Activated CD8-positive, alpha-beta T cell treated with anti-CD3 and anti-CD28 coated beads for 36 hours (primary cell): ENCODE results near the gene MZF1. TPM values are rescaled to one million over a fixed set of nuclear protein-coding genes. Genes with fewer than 3 reads are reported as not detected.
A peak's percentile ranks its signal among the peaks of the same experiment; 100 is the strongest.

Source experiments
- ATAC-seq: fragments of 200-7000 bp; cut with Tn5 transposase; one replicate; pipeline ENCODE4 v1.10.0; 2021; ENCODE audit warnings: mild to moderate bottlenecking, moderate library complexity
- CTCF ChIA-PET: fragments of 350-600 bp; sonication (Branson Sonifier 250); formaldehyde crosslinking; loops from one replicate; lab custom pipeline; 2021; ENCODE audit warnings: antibody characterized with exemption; lab: Charles Lee
- POLR2A ChIA-PET: fragments of 350-600 bp; sonication (Branson Sonifier 250); formaldehyde crosslinking; loops from one replicate; lab custom pipeline; 2021; ENCODE audit warnings: antibody characterized with exemption; lab: Charles Lee
- DNase-seq: peaks from one replicate; pipeline ENCODE4 v3.0.0-alpha.2; 2020
- H3K27ac Mint-ChIP-seq: one replicate; pipeline ENCODE4 v1.8.0; 2021; ENCODE audit warnings: mild to moderate bottlenecking, mixed read lengths
- H3K27me3 Mint-ChIP-seq: one replicate; pipeline ENCODE4 v1.8.0; 2021; ENCODE audit warnings: mixed read lengths
- H3K36me3 Mint-ChIP-seq: one replicate; pipeline ENCODE4 v1.8.0; 2021; ENCODE audit warnings: low read depth, mixed read lengths
- H3K4me1 Mint-ChIP-seq: one replicate; pipeline ENCODE4 v1.8.0; 2021; ENCODE audit warnings: low read depth, mixed read lengths
- H3K4me3 Mint-ChIP-seq: one replicate; pipeline ENCODE4 v1.8.0; 2021; ENCODE audit warnings: mild to moderate bottlenecking, moderate library complexity, mixed read lengths
- H3K9me3 Mint-ChIP-seq: one replicate; pipeline ENCODE4 v1.8.0; 2021; ENCODE audit warnings: mixed read lengths
- CTCF ChIP-seq: fragments of 200-600 bp; IDR thresholded peaks from one replicate; pipeline ENCODE4 v1.8.0; 2022; ENCODE audit warnings: antibody characterized with exemption, mild to moderate bottlenecking
- intact Hi-C: fragments of 100-400 bp; cut with micrococcal nuclease; formaldehyde crosslinking; loops from one replicate; pipeline ENCODE4 v1.10.0; 2022
- total RNA-seq, 2 experiments: library from RNA; stranded (reverse); gene quantifications; one replicate each; pipeline ENCODE4 v1.2.3, GENCODE V29; 2021

The MZF1 gene
- total RNA-seq, 2 experiments from 2014 or later: 12.1 to 13.4 TPM

DNA sequence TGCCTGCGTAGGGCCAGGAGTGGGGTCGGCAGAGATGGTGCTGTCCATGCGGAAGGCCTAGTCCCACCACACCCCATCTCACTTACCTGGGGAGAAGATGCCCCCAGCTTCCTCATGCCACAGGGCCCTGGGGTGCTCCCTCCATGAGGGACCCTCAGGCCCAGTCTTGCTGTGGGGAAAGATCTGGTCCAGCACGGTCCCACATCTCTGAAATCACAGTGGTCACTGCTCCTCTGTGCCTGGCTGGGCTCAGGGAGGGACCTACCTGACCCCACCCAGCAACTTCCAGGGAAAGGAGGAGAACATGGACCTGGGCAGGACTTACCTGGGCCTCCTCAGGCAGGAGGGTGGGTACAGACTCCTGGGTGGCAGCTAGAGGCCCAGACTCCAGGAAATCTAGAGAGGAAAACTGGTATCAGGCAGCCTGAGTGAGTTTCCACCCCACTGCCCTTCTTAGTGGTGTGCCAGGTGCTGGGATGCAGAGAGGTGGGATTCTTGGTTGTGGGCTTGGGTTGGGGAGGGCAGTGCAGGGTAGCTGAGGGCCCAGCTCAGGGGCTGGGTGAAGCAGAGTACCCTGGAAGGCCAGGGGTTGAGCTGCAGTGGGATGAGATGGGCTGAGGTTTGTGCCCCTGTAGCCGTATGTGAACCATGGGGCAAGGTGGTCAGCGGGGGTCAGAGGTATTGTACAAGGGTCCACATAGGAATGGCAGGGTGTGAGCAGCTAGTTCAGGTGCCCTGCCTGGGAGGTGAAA is 3.8 kb downstream of the MZF1 start:
- no peaks in the 10 kb centered on the region for H3K27me3 Mint-ChIP-seq
- peaks cover 29% of the 10 kb centered on the region for H3K4me1 Mint-ChIP-seq
- ChIA-PET POLR2A (interaction anchor here (0.8 to 3.8 kb wide), 2 partner anchors 7 to 15 kb away, joined by 3 to 29 read pairs; no protein-coding TSS in a partner anchor), CTCF (no interaction called here)
- ATAC-seq (no peak), DNase-seq (no peak)
- intact Hi-C loops: no loop called here
- no peaks in the 10 kb centered on the region for H3K9me3 Mint-ChIP-seq
- TF ChIP-seq CTCF: no peak
- H3K4me3 Mint-ChIP-seq: no peak overlapping the region
- no peak overlapping the region for H3K27ac Mint-ChIP-seq
- H3K36me3 Mint-ChIP-seq: peaks cover 26% of the 10 kb centered on the region

GRCh38 chr19:58568453-58569130 is 4.5 kb downstream of the MZF1 start:
- H3K27ac Mint-ChIP-seq: peak overlapping the region; percentile 40
- ChIA-PET POLR2A (interaction anchor here (1.0 kb wide), 2 partner anchors 13 to 21 kb away, joined by 3 to 4 read pairs; partner anchors contain the start of gene CHMP2A), CTCF (no interaction called here)
- DNase-seq (no peak), ATAC-seq (no peak)
- no peak for TF ChIP-seq CTCF
- peaks cover 27% of the 10 kb centered on the region for H3K4me1 Mint-ChIP-seq
- intact Hi-C loops: no loop called here
- H3K36me3 Mint-ChIP-seq: peaks cover 30% of the 10 kb centered on the region
- no peak overlapping the region for H3K4me3 Mint-ChIP-seq
- no peaks in the 10 kb centered on the region for H3K9me3 Mint-ChIP-seq
- no peaks in the 10 kb centered on the region for H3K27me3 Mint-ChIP-seq

- H3K36me3 Mint-ChIP-seq: peaks cover 30% of the 10 kb centered on the region
- no peaks in the 10 kb centered on the region for H3K27me3 Mint-ChIP-seq
- DNase-seq (no peak), ATAC-seq (no peak)
- peaks cover 28% of the 10 kb centered on the region for H3K4me1 Mint-ChIP-seq
- H3K9me3 Mint-ChIP-seq: no peaks in the 10 kb centered on the region
- CTCF ChIA-PET: interaction anchor here (1.3 to 2.0 kb wide), 2 partner anchors 14 to 47 kb away, joined by 3 to 7 read pairs; partner anchors contain the start of gene ZBTB45
- no peak for TF ChIP-seq CTCF
- no peak overlapping the region for H3K27ac Mint-ChIP-seq
- POLR2A ChIA-PET: interaction anchor here (1.0 kb wide), 1 partner anchor 9 kb away, joined by 3 read pairs; the partner anchor contains the start of gene UBE2M
- intact Hi-C loops: no loop called here
- no peak overlapping the region for H3K4me3 Mint-ChIP-seq
Measured at GRCh38 chr19:58566989-58567388, 6.1 kb downstream of the MZF1 start.

DNA sequence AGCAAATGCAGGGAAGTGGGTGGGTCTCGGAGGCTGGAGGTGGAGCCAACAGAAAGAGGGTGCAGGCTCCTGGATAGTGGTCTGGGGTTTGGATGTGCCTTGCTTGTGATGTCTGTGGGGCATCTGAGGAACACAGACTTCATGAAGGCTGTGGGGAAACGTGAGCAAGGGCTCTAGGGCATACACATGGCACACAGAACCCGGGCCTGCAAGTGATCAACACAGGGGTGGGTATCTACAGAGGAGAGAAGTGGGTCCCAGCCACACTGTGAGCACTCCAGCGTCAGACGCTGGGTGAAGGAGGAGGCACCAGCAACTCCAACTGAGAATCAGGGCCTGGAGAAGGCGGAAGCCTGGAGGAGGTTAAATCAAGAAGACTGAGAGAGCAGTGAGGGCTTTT is 9.3 kb downstream of the MZF1 start:
- no peak for DNase-seq
- H3K4me1 Mint-ChIP-seq: peaks cover 37% of the 10 kb centered on the region
- ChIA-PET POLR2A (interaction anchor here (1.1 to 5.1 kb wide), 6 partner anchors 8 to 19 kb away, joined by 3 to 35 read pairs (median 22); partner anchors contain the start of genes CHMP2A, MZF1 and TRIM28), CTCF (interaction anchor here (0.9 to 2.7 kb wide), 4 partner anchors 9 to 50 kb away, joined by 3 to 8 read pairs (median 4); partner anchors contain the start of gene ZBTB45)
- H3K9me3 Mint-ChIP-seq: no peaks in the 10 kb centered on the region
- TF ChIP-seq CTCF: no peak
- no peak overlapping the region for H3K27ac Mint-ChIP-seq
- H3K4me3 Mint-ChIP-seq: peak overlapping the region; percentile 98
- ATAC-seq: no peak
- H3K36me3 Mint-ChIP-seq: peaks cover 34% of the 10 kb centered on the region
- intact Hi-C loops: no loop called here
- no peaks in the 10 kb centered on the region for H3K27me3 Mint-ChIP-seq
